MG63 (cell line): Measurements from ENCODE around the gene KRT1. TPM values are rescaled to one million over a fixed set of nuclear protein-coding genes. Genes with fewer than 3 reads are reported as not detected.

Source experiments
- DNase-seq: peaks from one replicate; pipeline ENCODE4 v3.0.0-alpha.2; 2020
- H3K27me3 ChIP-seq: fragments of 250-450 bp; sonication (Bioruptor Pico); 2 replicates; pipeline ENCODE4 v1.5.1; 2020; ENCODE audit warnings: mild to moderate bottlenecking, moderate library complexity
- H3K36me3 ChIP-seq: fragments of 250-450 bp; sonication (Bioruptor Pico); 2 replicates; pipeline ENCODE4 v1.5.1; 2020; ENCODE audit warnings: mild to moderate bottlenecking, moderate library complexity
- H3K4me3 ChIP-seq: fragments of 250-450 bp; sonication (Bioruptor Pico); 2 replicates; pipeline ENCODE4 v1.5.1; 2020; ENCODE audit warnings: mild to moderate bottlenecking, moderate library complexity
- H3K9me3 ChIP-seq: fragments of 250-450 bp; sonication (Bioruptor Pico); 2 replicates; pipeline ENCODE4 v1.5.1; 2020; ENCODE audit warnings: mild to moderate bottlenecking, moderate library complexity
- total RNA-seq: library from RNA; depleted of rRNA; stranded (reverse); fragments of >200 nt; shearing (Covaris generic); gene quantifications from 2 replicates; pipeline ENCODE4 v1.2.3, GENCODE V29; 2014; ENCODE audit warnings: low replicate concordance

Gene KRT1
- total RNA-seq, 1 experiment from 2014 or later: not detected

DNA sequence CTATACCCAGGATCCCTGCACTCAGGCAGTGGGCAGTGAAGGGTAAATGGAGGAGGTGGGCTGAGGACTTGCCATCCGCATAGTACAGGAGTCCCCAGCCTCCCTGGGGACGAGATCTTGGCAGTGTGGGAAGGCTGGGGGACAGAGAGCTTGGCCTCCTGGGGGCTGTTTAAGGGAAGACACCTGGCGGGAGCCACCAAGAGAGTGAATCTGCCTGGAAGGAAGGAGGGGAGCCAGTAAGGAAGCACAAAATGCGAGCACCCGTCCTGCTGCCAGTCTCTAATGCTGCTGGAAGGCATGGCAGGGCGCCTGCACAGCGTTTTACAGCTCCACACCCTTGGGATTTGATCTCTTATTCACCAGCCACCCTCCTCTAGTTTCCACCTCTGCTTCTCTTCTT, 20.8 kb downstream of the KRT1 start:
- no peak for DNase-seq
- no peak overlapping the region for H3K4me3 ChIP-seq
- no peaks in the 10 kb centered on the region for H3K36me3 ChIP-seq
- peaks cover under 1% of the 10 kb centered on the region; the same call in 1 of the 2 replicates for H3K27me3 ChIP-seq
- H3K9me3 ChIP-seq: no peaks in the 10 kb centered on the region

DNA sequence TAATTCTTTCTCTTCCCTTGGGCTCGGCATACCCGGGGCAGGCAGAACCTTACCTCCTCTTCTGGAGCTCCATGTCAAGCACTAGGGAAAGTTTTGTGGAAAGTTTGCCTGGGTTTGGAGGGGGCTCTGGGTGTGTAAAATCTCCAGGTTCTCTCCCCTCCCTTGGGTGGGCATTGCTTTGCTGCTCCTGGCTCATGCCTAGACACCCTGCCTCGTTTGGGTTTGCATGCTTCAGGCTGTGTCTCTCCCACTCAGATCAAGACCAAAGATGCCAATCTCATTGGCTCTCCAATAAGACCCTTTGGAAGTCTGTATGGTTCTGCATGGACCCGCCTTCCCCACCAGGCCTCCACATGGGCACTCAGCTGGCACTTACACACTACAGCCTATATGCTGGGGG, 22.0 kb downstream of the KRT1 start:
- Histone ChIP-seq H3K36me3 (no peaks in the 10 kb centered on the region), H3K27me3 (peaks cover 3% of the 10 kb centered on the region), H3K4me3 (no peak overlapping the region), H3K9me3 (no peaks in the 10 kb centered on the region)
- no peak for DNase-seq

DNA sequence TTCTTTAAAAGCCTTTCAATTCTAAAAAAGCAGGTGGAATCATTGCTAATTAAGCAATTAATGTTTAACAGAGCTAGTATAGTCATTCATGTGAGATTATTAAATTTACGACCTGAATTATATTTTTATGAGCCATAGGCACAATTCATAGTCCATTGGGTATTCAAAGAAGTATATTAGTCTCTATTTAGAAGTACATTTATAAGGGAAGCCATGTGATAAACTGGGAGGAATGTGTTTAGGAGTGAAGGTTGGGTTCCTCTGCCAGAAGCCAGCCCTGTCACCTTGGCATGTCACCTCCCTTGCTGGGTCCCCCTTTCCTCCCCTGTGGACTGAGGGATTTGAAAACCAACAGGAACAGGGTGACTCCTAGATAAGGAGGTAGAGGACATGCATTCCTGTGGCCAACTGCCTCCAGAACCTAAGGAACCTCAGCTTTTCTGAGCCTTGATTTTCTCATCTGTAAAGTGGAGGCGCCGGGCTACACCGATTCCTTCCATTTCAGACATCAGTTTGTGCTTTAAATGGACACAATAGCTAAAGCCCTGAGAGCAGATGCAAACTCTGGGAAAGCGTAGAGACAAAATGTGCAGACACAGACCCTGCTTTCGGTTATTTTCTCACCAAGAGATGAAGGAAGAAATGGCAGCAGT, 22.8 kb downstream of the KRT1 start:
- Histone ChIP-seq H3K4me3 (no peak overlapping the region), H3K27me3 (peaks cover 6% of the 10 kb centered on the region), H3K9me3 (no peaks in the 10 kb centered on the region), H3K36me3 (no peaks in the 10 kb centered on the region)
- DNase-seq: no peak

DNA sequence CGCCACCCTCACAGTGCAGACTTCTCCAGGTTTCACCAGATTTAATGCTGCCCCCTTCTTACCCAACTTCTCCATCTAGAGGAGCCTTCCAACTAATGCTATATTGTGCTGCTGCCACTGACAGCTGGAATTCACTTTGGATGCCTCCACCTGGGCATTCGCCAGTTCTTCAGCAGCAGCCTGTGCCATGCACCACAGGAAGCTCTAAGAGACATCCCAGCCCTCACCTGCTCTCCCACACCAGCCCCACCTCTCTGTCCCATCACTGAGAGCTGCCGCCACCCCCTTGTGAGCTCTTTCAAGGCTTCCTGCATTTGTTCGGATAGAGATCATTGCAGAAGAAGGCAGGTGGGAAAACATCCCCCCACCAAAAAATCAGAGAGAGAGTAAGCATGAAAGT, 23.6 kb downstream of the KRT1 start:
- Histone ChIP-seq H3K36me3 (no peaks in the 10 kb centered on the region), H3K4me3 (no peak overlapping the region), H3K9me3 (no peaks in the 10 kb centered on the region), H3K27me3 (peaks cover 6% of the 10 kb centered on the region)
- DNase-seq: no peak

DNA sequence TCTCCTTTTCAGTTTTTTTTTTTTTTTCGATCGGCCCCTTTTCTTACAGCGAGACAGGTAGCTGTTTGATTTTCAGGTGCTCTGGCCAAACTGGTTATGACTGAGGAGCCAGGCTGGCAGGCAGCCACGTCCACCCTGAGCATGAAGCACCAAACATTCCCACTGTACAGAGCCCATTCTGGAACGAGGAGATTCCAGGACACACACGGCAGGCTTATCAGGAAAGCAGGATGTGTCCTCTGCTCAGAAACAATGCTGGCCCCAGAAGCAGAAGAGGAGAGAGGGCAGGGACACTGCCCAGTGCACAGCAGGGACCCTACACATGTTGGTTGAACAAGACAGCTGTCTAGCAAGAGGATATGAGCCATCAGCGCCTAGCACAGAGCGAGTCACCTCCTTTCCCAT, 24.5 kb downstream of the KRT1 start:
- Histone ChIP-seq H3K4me3 (no peak overlapping the region), H3K9me3 (no peaks in the 10 kb centered on the region), H3K27me3 (peaks cover 6% of the 10 kb centered on the region), H3K36me3 (no peaks in the 10 kb centered on the region)
- no peak for DNase-seq

DNA sequence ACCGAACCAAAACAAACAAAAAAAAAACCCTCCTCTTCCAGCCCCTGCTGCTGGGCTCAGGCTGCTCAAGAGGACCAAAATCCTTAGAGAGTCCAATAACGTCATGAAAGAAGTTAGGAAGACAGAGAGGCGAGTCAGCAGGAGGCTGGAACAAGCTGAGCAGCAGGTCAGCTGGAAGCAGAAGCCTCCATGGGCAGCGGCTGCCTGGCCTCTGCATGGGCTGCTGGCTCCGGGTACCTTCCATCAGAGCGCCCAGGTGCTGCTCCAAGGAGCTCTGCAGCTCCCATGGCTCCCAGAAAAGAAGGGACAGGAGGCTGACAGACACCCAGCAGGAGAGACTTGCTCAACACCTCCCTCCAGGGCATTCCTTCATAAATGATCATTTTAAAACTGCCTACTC, 25.0 kb downstream of the KRT1 start:
- H3K9me3 ChIP-seq: no peaks in the 10 kb centered on the region
- H3K36me3 ChIP-seq: no peaks in the 10 kb centered on the region
- no peak overlapping the region for H3K4me3 ChIP-seq
- DNase-seq: peak; percentile 8
- H3K27me3 ChIP-seq: peaks cover 6% of the 10 kb centered on the region

DNA sequence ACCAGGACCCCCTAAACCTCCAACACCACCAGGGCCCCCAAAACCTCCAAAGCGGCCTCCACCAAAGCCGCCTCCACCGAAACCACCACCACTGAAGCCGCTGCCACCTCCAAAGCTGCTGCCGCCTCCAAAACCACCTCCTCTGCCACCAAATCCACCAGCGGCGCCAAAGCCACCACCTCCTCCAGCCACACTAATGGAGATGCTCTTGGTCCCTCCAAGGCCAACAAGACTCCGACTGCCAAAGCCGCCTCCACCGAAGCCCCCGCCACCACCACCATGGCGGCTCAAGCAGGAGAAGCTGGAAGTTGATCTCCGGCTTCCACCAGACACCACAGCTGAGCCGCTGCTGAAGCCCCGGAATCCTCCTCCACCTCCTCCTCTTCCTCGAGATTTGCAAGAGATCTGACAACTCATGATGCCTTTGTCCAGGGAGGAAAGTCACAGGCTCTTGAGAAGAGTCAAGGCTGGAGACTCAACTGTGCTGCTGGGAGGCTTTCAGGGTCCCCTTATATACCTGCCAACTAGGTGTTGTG, 28.4 kb downstream of the KRT1 start, which contains the start of gene KRT2:
Gene KRT2, minus strand, starts transcription at position 486 of the 536 bp plus-strand sequence. Its CDS starts 69 bp downstream, at position 417.
- Histone ChIP-seq H3K4me3 (no peak within 1 kb of the TSS), H3K9me3 (no peaks in the 10 kb centered on the region), H3K36me3 (no peaks in the 10 kb centered on the region), H3K27me3 (peaks cover 6% of the 10 kb centered on the region)
- no peak for DNase-seq

DNA sequence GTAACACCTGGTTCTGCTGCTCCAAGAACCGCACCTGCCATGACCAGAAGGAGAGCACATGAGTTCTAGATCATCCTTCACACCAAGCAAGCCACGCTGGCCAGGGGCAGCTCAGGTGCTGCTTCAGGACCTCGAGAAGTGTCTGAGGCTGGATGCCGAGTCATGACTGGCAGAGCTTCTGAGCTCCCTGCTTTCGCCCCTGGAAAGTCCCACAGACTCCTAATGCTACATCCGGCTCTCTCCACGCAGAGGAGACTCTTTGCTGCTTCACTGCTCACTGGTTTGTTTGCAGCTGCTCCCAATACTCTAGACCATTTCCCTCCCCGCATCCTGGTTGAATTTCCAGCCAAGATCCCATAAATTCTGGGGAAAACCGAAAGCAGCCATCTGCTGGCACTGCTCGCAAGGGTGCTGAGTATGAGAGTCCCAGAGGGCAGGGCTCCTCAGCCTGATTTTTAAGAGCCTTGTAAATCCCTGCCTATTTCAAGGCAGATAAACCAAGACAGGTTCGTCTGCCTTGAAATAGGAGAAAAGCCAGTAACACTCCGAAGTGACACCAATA, 29.6 kb downstream of the KRT1 start:
- DNase-seq: peak; percentile 51
- Histone ChIP-seq H3K36me3 (no peaks in the 10 kb centered on the region), H3K27me3 (peaks cover 6% of the 10 kb centered on the region), H3K4me3 (no peak overlapping the region), H3K9me3 (no peaks in the 10 kb centered on the region)

DNA sequence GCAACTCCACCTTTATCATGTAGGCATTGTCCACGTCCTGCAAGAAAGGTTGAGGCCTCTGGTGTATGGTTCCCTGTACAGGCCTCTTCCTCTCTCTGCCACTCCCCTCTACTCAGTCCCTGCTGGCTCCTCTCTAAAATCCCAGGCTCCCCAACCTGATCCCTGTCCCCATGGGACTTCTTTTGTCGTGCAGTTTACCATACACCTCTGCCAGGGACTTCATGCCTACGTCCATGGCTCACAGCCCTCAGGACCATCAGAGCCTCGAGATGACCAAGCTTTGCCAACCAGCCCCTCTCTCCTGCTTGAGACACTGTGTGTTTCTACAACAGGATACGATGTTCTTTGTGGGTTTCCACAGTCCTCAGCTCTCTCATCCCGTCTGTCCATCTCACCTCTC, 31.1 kb downstream of the KRT1 start:
- Histone ChIP-seq H3K27me3 (peaks cover 4% of the 10 kb centered on the region; the same call in 1 of the 2 replicates), H3K9me3 (no peaks in the 10 kb centered on the region)
- no peak for DNase-seq

DNA sequence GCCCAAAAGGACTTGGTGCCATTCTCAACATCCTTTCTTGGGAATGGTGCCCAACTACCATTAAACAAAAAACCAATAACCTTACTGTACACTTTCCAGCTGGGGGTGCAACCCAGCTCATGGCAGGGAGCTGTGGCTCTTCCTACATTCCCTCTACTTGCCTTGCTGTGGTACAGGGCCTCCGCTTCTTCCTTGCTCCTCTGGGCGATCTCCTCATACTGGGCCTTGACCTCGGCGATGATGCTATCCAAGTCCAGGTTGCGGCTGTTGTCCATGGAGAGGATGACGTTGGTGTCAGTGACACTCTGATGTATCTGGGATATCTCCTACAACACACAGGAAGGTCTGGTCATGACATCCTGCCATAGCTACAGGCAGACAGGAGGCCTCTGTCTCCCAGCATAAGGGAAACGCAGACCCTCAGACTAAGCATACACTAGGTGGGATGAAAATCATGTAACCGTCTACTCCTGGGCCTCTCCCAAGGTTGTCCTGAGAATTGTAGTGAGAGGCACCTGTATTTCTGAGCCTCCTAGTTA, 32.1 kb downstream of the KRT1 start:
- DNase-seq: no peak
- no peaks in the 10 kb centered on the region for H3K36me3 ChIP-seq
- H3K9me3 ChIP-seq: no peaks in the 10 kb centered on the region
- no peak overlapping the region for H3K4me3 ChIP-seq
- peaks cover 2% of the 10 kb centered on the region; the same call in 1 of the 2 replicates for H3K27me3 ChIP-seq

More for the DNA sequence above, 31.1 kb downstream of the KRT1 start:
- H3K4me3 ChIP-seq: no peak overlapping the region
- no peaks in the 10 kb centered on the region for H3K36me3 ChIP-seq

DNA sequence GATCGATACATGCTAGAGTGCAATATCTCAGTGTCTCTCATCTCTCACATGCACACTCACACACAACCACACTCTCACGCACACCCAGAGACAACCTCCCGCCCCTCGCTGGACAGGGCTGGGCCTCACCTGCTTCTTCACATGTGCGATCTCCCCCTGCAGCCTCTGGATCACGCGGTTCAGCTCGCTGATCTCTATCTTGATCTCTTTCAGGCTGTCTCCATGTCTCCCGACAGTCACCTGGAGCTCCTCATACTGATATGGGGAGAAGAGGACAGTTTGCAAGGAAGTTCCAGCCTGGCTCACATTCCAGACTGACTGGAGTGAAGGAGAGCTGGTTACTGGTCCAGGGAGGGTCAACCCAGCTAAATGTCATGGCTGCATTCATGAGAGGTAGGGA, 32.6 kb downstream of the KRT1 start:
- no peaks in the 10 kb centered on the region for H3K27me3 ChIP-seq

DNA sequence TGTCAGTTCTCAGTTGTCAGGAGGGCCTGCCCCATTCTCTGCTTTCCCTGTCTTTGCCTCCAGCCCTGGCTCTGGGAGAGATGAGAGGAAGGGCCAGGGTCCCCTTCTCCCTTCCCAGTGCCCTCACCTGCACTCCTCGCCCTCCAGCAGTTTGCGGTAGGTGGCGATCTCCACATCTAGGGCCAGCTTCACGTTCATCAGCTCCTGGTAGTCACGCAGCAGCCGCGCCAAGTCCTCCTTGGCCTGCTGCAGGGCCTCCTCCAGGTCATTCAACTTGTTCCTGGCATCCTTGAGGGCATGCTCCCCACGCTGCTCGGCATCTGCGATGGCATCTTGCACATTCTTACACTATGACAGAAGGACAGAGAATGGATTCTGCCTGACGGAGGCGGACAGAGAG, 33.6 kb downstream of the KRT1 start:
- DNase-seq: no peak
- Histone ChIP-seq H3K4me3 (no peak overlapping the region), H3K9me3 (no peaks in the 10 kb centered on the region), H3K27me3 (no peaks in the 10 kb centered on the region), H3K36me3 (no peaks in the 10 kb centered on the region)

More for the DNA sequence above, 32.6 kb downstream of the KRT1 start:
- DNase-seq: no peak
- H3K4me3 ChIP-seq: no peak overlapping the region
- H3K9me3 ChIP-seq: no peaks in the 10 kb centered on the region
- H3K36me3 ChIP-seq: no peaks in the 10 kb centered on the region

DNA sequence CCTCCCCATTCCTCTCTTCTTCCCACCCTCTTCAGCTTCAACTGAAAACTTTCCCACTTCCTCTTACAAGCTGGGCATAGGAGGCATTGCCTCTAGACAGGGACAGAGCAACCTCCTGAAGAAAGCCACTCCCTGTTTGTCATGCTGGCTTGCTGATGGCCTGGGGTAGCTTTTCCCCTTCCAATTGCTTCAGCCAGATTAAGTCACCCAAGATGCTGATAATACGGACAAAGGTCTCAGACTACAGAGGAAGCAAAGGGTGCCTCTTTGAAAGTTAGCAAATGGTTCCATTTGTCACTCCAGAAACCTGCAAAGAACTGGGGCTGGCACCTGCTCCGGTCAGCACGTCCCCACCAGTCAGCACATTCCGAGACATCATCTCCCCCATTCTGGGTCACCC, 34.2 kb downstream of the KRT1 start:
- Histone ChIP-seq H3K9me3 (no peaks in the 10 kb centered on the region), H3K36me3 (no peaks in the 10 kb centered on the region), H3K27me3 (no peaks in the 10 kb centered on the region), H3K4me3 (no peak overlapping the region)
- no peak for DNase-seq

DNA sequence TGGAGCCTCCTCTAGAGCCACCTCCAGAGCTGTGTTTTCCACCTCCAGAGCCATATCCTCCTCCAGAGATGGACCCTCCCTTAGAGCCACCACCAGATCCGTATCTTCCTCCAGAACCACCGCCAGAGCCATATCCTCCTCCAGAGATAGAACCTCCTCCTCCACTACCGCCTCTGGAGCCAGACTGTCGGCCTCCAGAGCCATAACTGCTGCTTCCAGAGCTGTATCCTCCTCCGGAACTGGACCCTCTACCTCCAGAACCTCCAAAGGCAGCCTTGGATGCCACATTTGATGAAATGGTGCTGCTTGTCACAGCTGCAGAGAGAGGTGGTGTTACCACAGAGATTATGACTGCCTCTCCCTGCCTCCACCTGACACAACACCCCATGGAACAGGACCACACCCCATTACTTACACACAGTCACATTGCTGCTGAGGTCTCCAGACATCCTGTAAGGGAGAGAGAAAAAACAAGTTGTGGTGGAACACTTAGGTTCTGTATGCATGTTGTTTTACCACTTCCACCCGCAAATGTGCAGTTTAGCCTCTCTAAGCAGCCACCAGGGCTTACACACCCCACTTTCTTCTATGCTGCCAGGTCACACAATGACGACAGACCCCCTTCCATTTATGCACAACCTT, 35.0 kb downstream of the KRT1 start:
- DNase-seq: no peak
- Histone ChIP-seq H3K27me3 (peaks cover 3% of the 10 kb centered on the region; the same call in 1 of the 2 replicates), H3K4me3 (no peak overlapping the region), H3K36me3 (no peaks in the 10 kb centered on the region), H3K9me3 (no peaks in the 10 kb centered on the region)

DNA sequence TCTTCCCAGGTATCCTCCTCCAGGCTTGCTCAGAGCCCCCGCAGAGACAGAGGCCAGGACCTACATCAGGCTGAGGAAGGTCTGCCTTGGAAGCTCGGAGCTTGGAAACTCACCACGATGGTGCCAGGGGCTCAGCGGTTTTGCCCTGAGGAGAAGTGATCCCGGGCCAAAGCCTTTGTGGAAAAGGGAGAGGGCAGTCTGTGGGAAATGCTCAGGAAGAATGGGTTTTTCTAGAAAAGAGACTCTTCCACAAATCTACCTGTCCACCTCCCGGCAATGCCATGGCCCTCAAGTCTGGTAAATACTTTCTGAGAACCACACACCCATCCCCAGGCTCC, 36.2 kb downstream of the KRT1 start:
- Histone ChIP-seq H3K36me3 (no peaks in the 10 kb centered on the region), H3K27me3 (peaks cover 6% of the 10 kb centered on the region; the same call in 1 of the 2 replicates), H3K4me3 (no peak overlapping the region), H3K9me3 (no peaks in the 10 kb centered on the region)
- DNase-seq: no peak

DNA sequence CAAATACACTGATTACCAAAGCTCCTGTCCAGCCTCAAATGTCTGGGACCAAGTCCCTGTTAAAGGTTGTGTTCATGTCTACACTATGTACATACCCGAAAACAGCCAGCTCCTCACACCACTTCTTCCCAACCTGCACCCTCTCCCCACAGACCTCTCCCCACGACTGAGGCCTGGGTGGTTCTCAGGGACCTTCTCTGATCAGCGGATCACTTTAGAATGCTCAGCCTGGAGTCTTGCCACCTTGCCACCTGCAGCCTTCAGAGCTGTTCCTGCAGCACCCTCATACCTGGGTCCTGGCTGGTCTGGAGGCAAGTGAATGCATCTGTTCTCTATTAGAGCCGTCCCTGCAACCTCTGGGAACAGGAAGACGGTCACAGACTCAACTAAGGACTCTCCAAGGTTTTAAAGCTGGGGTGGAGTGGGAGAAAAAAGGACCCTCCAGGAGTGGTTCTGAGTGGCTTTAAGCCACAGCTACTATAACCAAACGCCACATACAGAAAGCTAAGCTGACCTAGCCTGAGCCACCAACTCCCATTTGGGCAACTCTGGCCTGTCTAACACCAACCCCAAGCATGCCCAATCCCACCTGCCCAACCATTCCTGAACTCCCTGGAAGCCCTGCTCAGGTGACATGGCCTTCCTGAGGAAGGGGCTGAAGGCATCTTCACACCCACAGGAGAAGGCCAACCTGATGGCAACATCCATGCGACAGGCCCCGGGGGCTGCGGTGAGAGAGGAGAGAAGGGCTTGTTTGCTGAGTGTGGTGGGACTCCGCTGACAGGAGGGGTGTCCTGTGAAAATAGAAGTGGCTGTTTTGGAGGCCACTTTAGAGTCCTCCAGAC, 36.8 kb downstream of the KRT1 start:
- DNase-seq: no peak
- Histone ChIP-seq H3K36me3 (no peaks in the 10 kb centered on the region), H3K27me3 (peaks cover 8% of the 10 kb centered on the region; the same call in 1 of the 2 replicates), H3K4me3 (no peak overlapping the region), H3K9me3 (no peaks in the 10 kb centered on the region)
